NCI-H524 treated with DMSO at 0.1 percent for 48 hours (cell line): ENCODE data around the gene FRMD4B.

Experiments used
- DNase-seq: peaks from one replicate; lab custom pipeline; 2025; lab: John Stamatoyannopoulos, UW

FRMD4B gene

GRCh38 chr3:69126999-69127398 is 258.9 kb downstream of the FRMD4B start:
- no peak for DNase-seq

GRCh38 chr3:69126216-69126615 is 259.7 kb downstream of the FRMD4B start:
- no peak for DNase-seq

- no peak for DNase-seq
Measured at GRCh38 chr3:69122403-69122802, 263.5 kb downstream of the FRMD4B start, which contains the start of gene LMOD3. TSS of gene LMOD3 (minus strand) at chr3:69122595. CDS start at chr3:69122386, 209 bp downstream.

DNA sequence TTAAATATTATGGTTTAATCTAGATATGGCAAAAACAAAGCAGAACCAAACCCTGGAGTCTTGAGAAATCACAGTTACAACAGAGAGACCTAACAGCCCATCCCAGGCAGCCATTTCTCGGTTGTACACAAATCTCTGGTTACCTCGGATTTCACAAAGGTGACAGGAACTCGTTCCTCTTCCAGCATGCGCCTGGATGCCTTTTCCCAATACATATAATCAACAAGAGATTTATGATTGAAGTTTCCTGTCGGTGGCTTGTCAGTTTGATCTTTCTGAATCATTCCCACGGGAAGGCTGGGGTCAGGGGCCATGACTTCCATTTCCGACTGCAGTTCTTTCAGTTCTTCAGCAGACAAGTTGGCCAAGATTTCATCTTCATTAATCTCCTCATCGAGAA is 263.9 kb downstream of the FRMD4B start:
- DNase-seq: no peak

DNA sequence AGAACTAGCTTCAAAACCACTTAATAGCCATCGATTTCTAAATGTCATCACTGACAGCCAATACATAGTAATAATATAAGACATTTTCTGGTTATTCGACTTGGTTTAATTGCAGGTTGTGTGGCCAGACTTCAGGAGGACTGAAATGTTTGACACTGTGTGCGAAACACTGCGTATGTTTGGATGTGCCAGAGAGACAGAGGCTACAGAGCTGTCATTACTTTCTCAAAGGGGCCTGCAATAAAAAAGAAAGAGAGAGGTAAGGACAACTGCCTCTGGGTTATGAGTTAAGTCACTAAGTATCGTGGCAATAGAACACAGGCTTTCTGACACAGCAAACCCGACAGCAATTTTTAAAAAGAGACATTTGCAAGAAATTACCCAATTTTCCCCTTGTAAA is 264.4 kb downstream of the FRMD4B start:
- DNase-seq: no peak

DNA sequence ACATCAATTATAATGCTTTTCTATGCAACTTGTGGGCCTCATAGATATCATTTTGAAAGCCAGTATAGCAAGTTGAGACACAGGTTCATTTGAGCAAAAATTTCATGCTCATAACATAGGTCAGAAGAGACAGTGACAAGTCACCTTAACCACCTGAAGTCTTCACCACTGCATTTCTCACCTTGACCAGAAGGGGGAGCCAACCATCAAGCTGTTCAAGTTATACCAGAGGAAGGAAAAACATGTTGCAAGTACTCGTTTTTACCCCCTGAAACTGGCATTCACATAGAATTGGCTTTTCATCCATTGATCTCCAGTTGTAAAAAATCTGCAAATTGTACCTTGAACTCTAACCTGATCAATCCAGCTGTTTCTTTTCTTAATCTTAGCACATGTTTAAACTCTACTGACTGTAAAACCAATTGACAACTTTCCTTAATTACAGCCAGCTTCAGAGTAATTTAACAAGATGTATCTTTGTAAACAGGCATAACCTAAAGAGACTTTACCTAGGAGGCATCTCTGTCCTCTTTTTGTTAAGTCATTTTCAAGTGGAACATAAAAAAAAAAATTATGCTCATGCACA is 264.9 kb downstream of the FRMD4B start:
- peak; percentile 40 for DNase-seq
